K562 (cell line): ENCODE measurements around the gene DNAAF1.

Experiments
- CREB1 ChIP-seq, 2 experiments: sonication (generic) in 1 of 2; formaldehyde crosslinking in 1 of 2; IDR thresholded peaks; 2 replicates each; pipeline versions ENCODE4 v1.6.1 to v1.8.0; 2012 to 2022; ENCODE audit warnings: inconsistent platforms in 1 of 2, mild to moderate bottlenecking in 1 of 2, missing genetic modification reagents in 1 of 2, moderate library complexity in 1 of 2
- ETS1 ChIP-seq: conservative IDR thresholded peaks from 2 replicates; pipeline ENCODE4 v1.6.1; 2011; ENCODE audit warnings: low read depth, mild to moderate bottlenecking, low read length; ENCODE audit not compliant: control insufficient read depth
- FOXK2 ChIP-seq, 2 experiments: fragments of 450-650 bp; IDR thresholded peaks in 1 of 2; conservative IDR thresholded peaks in 1 of 2; 2 replicates each; pipeline ENCODE4 v1.6.1; 2016; ENCODE audit warnings: low read depth in 2 of 2, mild to moderate bottlenecking in 1 of 2
- MECOM ChIP-seq: fragments of 250-450 bp; sonication (Bioruptor Pico); IDR thresholded peaks from 2 replicates; pipeline ENCODE4 v1.8.0; 2022; ENCODE audit warnings: inconsistent platforms
- POLR2AphosphoS5 ChIP-seq: IDR thresholded peaks from 2 replicates; pipeline ENCODE4 v1.6.1; 2011; ENCODE audit warnings: mild to moderate bottlenecking, low read depth, low read length, moderate library complexity; ENCODE audit not compliant: control insufficient read depth, insufficient read depth
- RBM34 ChIP-seq: fragments of 200-400 bp; formaldehyde crosslinking; IDR thresholded peaks from 2 replicates; pipeline ENCODE4 v1.6.1; 2018; ENCODE audit warnings: low read length, borderline replicate concordance; ENCODE audit not compliant: insufficient read depth
- SREBF2 ChIP-seq: sonication (generic); formaldehyde crosslinking; IDR thresholded peaks from 2 replicates; pipeline ENCODE4 v1.4.0; 2020; ENCODE audit warnings: mild to moderate bottlenecking, missing genetic modification reagents
- TCF7L2 ChIP-seq: fragments of 150-350 bp; IDR thresholded peaks from 2 replicates; pipeline ENCODE4 v1.6.1; 2016; ENCODE audit warnings: low read depth, mild to moderate bottlenecking, low read length, moderate library complexity
- ZBTB33 ChIP-seq: sonication (generic); formaldehyde crosslinking; IDR thresholded peaks from 2 replicates; pipeline ENCODE4 v1.8.1; 2023; ENCODE audit warnings: mild to moderate bottlenecking, missing genetic modification reagents
- ZKSCAN1 ChIP-seq: fragments of 150-350 bp; IDR thresholded peaks from 2 replicates; pipeline ENCODE4 v1.6.1; 2016; ENCODE audit warnings: low read depth, low read length

GRCh38 chr16:84105301-84105815 lies 39.8 kb upstream of the DNAAF1 start:
- TF ChIP-seq ZKSCAN1 (no peak), TCF7L2 (no peak), MECOM (CRISPR knock-in tag) (no peak), SREBF2 (no peak), POLR2AphosphoS5 (no peak), ZBTB33 (CRISPR knock-in tag) (no peak), ETS1 (no peak), FOXK2 (conservative IDR thresholded peaks at IDR 0.05 in 1 of 2, IDR thresholded peaks at IDR 0.05 in 1 of 2; ENCODE audit: low read depth in 2 of 2) (no peak), RBM34 (no peak), CREB1 (IDR thresholded peaks at IDR 0.05) (no peak), CREB1 (CRISPR knock-in tag; IDR thresholded peaks at IDR 0.05) (no peak)
